Neutrophil (primary cell): ENCODE results near the gene CERCAM.
"Not testable (repeated sequence)": the region's sequence is repeated elsewhere in the genome, so short reads cannot be mapped to it uniquely, and the experiment has no call there.

Experiments used
- H3K27ac ChIP-seq: fragments of 200-600 bp; sonication (generic); 2 replicates; pipeline ENCODE4 v1.5.1; 2016; ENCODE audit warnings: mild to moderate bottlenecking, moderate library complexity
- H3K27me3 ChIP-seq: fragments of 200-600 bp; sonication (generic); 2 replicates; pipeline ENCODE4 v1.6.0; 2016; ENCODE audit warnings: mild to moderate bottlenecking
- H3K36me3 ChIP-seq: fragments of 200-600 bp; sonication (generic); 2 replicates; pipeline ENCODE4 v1.5.1; 2017
- H3K4me1 ChIP-seq, 2 experiments: fragments of 200-600 bp in 1 of 2; sonication (generic) in 1 of 2; 1 replicate in 1 of 2; 2 replicates in 1 of 2; pipeline versions ENCODE4 v1.5.1 to v1.6.1; 2013 to 2016; ENCODE audit warnings: low read depth in 1 of 2, low read length in 1 of 2, mild to moderate bottlenecking in 1 of 2, moderate library complexity in 1 of 2; ENCODE audit not compliant: control insufficient read depth in 1 of 2, insufficient read depth in 1 of 2
- H3K4me3 ChIP-seq, 2 experiments: fragments of 200-600 bp in 1 of 2; sonication (generic) in 1 of 2; 1 replicate in 1 of 2; 2 replicates in 1 of 2; pipeline ENCODE4 v1.5.1; 2013 to 2016; ENCODE audit warnings: low read depth in 1 of 2, low read length in 1 of 2, mild to moderate bottlenecking in 1 of 2, moderate library complexity in 1 of 2
- H3K9me3 ChIP-seq: fragments of 200-600 bp; sonication (generic); 2 replicates; pipeline ENCODE4 v1.5.1; 2016
- CTCF ChIP-seq: fragments of 200-600 bp; sonication (generic); IDR thresholded peaks from 2 replicates; pipeline ENCODE4 v1.5.1; 2016; ENCODE audit warnings: antibody characterized with exemption

CERCAM gene

GRCh38 chr9:128422783-128423150, 2.1 kb downstream of the CERCAM start:
- Histone ChIP-seq H3K9me3 (no peaks in the 10 kb centered on the region), H3K4me3 (no peak overlapping the region)
- TF ChIP-seq CTCF: no peak

GRCh38 chr9:128423356-128423755, 2.7 kb downstream of the CERCAM start:
- peaks cover 10 to 14% of the 10 kb centered on the region in 2 experiments for H3K4me1 ChIP-seq
- H3K4me3 ChIP-seq, H3K9me3 ChIP-seq, H3K27ac ChIP-seq, H3K36me3 ChIP-seq: not testable (repeated sequence)
- H3K27me3 ChIP-seq: peaks cover 48% of the 10 kb centered on the region

More at GRCh38 chr9:128422783-128423150, 2.1 kb downstream of the CERCAM start:
- Histone ChIP-seq H3K27ac (no peak overlapping the region), H3K36me3 (no peaks in the 10 kb centered on the region), H3K4me1 (peaks cover 10 to 14% of the 10 kb centered on the region in 2 experiments), H3K27me3 (peaks cover 54% of the 10 kb centered on the region)

GRCh38 chr9:128424268-128424780, 3.7 kb downstream of the CERCAM start:
- H3K27ac ChIP-seq: no peak overlapping the region
- H3K4me1 ChIP-seq: peaks cover 10 to 14% of the 10 kb centered on the region in 2 experiments
- no peaks in the 10 kb centered on the region for H3K36me3 ChIP-seq
- peaks cover 38% of the 10 kb centered on the region for H3K27me3 ChIP-seq
- no peak for TF ChIP-seq CTCF
- no peak overlapping the region for H3K4me3 ChIP-seq
- H3K9me3 ChIP-seq: no peaks in the 10 kb centered on the region

GRCh38 chr9:128428644-128429512, 8.2 kb downstream of the CERCAM start:
- H3K27me3 ChIP-seq: no peaks in the 10 kb centered on the region
- no peak overlapping the region for H3K27ac ChIP-seq
- no peaks in the 10 kb centered on the region for H3K9me3 ChIP-seq
- H3K4me3 ChIP-seq: no peak overlapping the region
- H3K36me3 ChIP-seq: no peaks in the 10 kb centered on the region
- no peak for TF ChIP-seq CTCF
- no peaks in the 10 kb centered on the region for H3K4me1 ChIP-seq

- Histone ChIP-seq H3K4me3 (no peak overlapping the region), H3K27me3 (no peaks in the 10 kb centered on the region), H3K36me3 (no peaks in the 10 kb centered on the region), H3K4me1 (no peaks in the 10 kb centered on the region), H3K9me3 (no peaks in the 10 kb centered on the region), H3K27ac (no peak overlapping the region)
- TF ChIP-seq CTCF: no peak
Measured at GRCh38 chr9:128429513-128430086, 8.9 kb downstream of the CERCAM start.

- no peaks in the 10 kb centered on the region for H3K9me3 ChIP-seq
- no peaks in the 10 kb centered on the region for H3K4me1 ChIP-seq
- H3K4me3 ChIP-seq: no peak overlapping the region
- no peaks in the 10 kb centered on the region for H3K27me3 ChIP-seq
- no peaks in the 10 kb centered on the region for H3K36me3 ChIP-seq
- H3K27ac ChIP-seq: no peak overlapping the region
- no peak for TF ChIP-seq CTCF
Measured at GRCh38 chr9:128431207-128431606, 10.6 kb downstream of the CERCAM start.
